ENCODE results near the gene ENOX1. TPM values are rescaled to one million over a fixed set of nuclear protein-coding genes. Genes with fewer than 3 reads are reported as not detected.

ENOX1 gene
- total RNA-seq, 2 donors from 2014 or later = 0.22 to 1.4 TPM

DNA sequence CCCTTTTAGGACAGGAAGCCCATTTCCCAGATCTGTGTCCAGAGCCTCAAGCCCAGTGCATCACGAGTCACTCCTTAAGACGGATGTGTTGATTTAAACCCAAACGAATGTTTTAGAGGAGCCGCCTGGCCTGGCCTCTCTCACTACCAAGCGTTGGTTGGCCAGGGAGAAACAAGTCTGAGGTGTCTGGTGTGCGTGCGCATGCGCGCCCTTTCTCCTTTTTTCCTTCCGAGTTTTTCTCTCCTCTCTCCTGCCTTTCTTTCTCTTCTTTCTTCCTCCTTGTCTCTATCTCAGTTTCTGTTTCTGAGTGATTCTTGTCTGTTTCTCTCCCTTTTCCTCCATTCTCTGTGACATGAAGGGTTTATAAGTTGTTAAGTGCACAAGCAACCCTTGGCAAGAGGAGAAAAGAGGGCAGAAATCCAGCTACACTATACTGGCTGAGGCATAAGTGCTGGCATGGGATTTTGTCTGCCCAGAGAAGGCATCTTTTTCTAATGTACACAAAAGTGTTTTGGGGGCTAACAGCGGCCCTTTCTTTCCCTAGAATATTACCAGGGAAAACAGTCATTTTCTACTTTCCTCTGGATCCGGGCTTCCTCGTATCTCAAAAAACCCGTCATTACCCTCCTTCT lies 592.9 kb downstream of the ENOX1 start:
- no peaks in the 10 kb centered on the region for H3K4me1 ChIP-seq
- H3K27ac ChIP-seq = no peak overlapping the region
- no peak for DNase-seq
- no peak overlapping the region for H3K9ac ChIP-seq (ENCODE audit: low read depth in 2 of 2, low read length in 2 of 2)
- TF ChIP-seq, protein P1, sequence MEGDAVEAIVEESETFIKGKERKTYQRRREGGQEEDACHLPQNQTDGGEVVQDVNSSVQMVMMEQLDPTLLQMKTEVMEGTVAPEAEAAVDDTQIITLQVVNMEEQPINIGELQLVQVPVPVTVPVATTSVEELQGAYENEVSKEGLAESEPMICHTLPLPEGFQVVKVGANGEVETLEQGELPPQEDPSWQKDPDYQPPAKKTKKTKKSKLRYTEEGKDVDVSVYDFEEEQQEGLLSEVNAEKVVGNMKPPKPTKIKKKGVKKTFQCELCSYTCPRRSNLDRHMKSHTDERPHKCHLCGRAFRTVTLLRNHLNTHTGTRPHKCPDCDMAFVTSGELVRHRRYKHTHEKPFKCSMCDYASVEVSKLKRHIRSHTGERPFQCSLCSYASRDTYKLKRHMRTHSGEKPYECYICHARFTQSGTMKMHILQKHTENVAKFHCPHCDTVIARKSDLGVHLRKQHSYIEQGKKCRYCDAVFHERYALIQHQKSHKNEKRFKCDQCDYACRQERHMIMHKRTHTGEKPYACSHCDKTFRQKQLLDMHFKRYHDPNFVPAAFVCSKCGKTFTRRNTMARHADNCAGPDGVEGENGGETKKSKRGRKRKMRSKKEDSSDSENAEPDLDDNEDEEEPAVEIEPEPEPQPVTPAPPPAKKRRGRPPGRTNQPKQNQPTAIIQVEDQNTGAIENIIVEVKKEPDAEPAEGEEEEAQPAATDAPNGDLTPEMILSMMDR (IDR thresholded peaks at IDR 0.05) = no peak
- intact Hi-C loops (cut with DNase I) = no loop called here
- no peaks in the 10 kb centered on the region for H3K27me3 ChIP-seq
- H3K9me3 ChIP-seq = no peaks in the 10 kb centered on the region
- H3K36me3 ChIP-seq = no peaks in the 10 kb centered on the region
- no peak overlapping the region for H3K4me3 ChIP-seq

DNA sequence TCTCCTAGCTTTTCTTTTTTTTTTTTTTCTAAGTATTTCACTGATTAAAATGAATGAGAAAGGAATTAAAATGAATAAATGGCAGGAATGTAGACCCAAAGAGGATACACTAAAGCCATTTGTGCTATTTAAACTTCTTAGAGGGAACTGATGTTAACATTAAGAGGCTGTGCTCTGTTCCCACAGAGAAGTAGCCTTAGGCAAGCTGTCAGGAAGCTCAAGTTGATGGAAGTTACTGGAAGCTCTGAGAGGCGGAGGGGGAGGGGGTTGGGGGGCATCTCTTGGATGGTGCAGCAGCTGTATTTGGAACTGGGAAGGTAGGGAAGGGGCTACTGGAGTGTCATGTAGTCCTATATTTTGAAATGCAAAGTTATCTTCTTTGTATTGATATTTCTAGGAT lies 595.2 kb downstream of the ENOX1 start:
- no peaks in the 10 kb centered on the region for H3K36me3 ChIP-seq
- DNase-seq = no peak
- H3K9me3 ChIP-seq = no peaks in the 10 kb centered on the region
- intact Hi-C loops (cut with DNase I) = no loop called here
- H3K9ac ChIP-seq (ENCODE audit: low read depth in 2 of 2, low read length in 2 of 2) = no peak overlapping the region
- no peaks in the 10 kb centered on the region for H3K4me1 ChIP-seq
- no peak overlapping the region for H3K4me3 ChIP-seq
- no peak overlapping the region for H3K27ac ChIP-seq
- TF ChIP-seq, protein P1 (IDR thresholded peaks at IDR 0.05) = no peak
- H3K27me3 ChIP-seq = no peaks in the 10 kb centered on the region

DNA sequence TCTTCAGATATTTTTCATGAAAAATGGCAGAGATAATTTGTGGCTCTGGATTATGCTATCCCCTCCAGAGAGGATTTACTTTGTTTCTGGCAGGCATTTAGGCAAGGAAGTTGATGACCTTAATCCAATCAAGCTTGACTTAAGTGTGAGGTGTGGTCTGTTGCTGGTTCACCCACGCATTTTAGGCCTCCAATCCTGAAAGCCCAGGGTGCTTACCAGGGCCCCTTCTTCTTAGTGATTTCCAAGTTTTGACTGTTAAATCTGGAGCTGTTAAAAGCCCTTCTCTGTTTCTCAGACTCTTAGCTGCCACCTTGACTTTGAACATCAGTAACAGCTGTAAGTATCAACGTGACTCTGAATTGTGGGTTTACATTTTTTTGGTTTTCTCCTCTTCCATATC lies 601.5 kb downstream of the ENOX1 start:
- no peaks in the 10 kb centered on the region for H3K9me3 ChIP-seq
- H3K9ac ChIP-seq (ENCODE audit: low read depth in 2 of 2, low read length in 2 of 2) = no peak overlapping the region
- intact Hi-C loops (cut with DNase I) = no loop called here
- H3K27me3 ChIP-seq = no peaks in the 10 kb centered on the region
- H3K4me1 ChIP-seq = no peaks in the 10 kb centered on the region
- H3K4me3 ChIP-seq = no peak overlapping the region
- DNase-seq = no peak
- no peak overlapping the region for H3K27ac ChIP-seq
- H3K36me3 ChIP-seq = no peaks in the 10 kb centered on the region
- TF ChIP-seq, protein P1 (IDR thresholded peaks at IDR 0.05) = no peak

DNA sequence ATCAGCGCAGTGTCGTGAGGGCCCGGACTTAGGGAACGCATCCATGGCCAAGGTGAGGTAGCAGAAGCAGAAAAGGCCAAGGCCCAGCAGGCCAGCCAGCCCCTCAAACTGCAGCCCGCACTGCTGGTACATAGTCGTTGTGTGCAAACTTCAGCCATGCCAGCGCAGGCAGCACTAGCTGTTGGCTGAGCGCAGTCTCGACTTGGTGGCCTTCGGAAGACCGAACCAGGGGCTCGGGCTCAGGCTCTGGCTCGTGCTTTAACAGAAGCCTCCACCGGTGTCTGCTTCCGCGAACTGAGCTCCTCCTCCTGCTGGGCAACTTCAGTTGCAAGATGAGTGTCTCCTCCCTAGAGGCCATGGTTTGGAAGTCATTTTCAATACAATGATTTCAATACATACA lies 605.9 kb downstream of the ENOX1 start:
- H3K27me3 ChIP-seq = no peaks in the 10 kb centered on the region
- no peaks in the 10 kb centered on the region for H3K4me1 ChIP-seq
- H3K27ac ChIP-seq = no peak overlapping the region
- no peak overlapping the region for H3K4me3 ChIP-seq
- no peak for DNase-seq
- no peaks in the 10 kb centered on the region for H3K9me3 ChIP-seq
- H3K9ac ChIP-seq (ENCODE audit: low read depth in 2 of 2, low read length in 2 of 2) = no peak overlapping the region
- TF ChIP-seq, protein P1 (IDR thresholded peaks at IDR 0.05) = no peak
- intact Hi-C loops (cut with DNase I) = no loop called here
- no peaks in the 10 kb centered on the region for H3K36me3 ChIP-seq

DNA sequence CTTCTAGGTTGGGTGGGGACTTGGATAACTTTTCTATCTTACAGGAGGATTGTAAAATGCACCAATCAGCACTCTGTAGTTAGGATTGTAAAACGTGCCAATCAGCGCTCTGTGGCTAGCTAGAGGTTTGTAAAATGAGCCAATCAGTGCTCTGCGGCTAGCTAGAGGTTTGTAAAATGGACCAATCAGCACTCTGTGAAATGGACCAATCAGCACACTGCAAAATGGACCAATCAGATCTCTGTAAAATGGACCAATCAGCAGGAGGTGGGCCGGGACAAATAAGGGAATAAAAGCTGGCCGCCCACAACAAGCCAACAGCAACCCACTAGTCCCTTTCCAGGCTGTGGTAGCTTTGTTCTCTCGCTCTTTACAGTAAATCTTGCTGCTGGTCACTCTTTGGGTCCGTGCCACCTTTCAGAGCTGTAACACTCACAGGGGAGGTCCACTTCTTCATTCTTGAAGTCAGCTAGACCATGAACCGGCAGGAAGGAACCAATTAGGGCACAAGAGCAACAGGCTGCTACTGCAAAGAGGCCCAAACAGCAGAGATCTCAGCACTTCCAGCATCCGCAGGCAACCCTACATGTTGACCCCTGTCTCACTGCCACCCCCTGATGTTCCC lies 606.6 kb downstream of the ENOX1 start:
- DNase-seq = no peak
- Histone ChIP-seq H3K27ac (no peak overlapping the region), H3K4me3 (no peak overlapping the region), H3K27me3 (no peaks in the 10 kb centered on the region), H3K9ac (ENCODE audit: low read depth in 2 of 2, low read length in 2 of 2) (no peak overlapping the region), H3K9me3 (no peaks in the 10 kb centered on the region), H3K36me3 (no peaks in the 10 kb centered on the region), H3K4me1 (no peaks in the 10 kb centered on the region)
- TF ChIP-seq, protein P1 (IDR thresholded peaks at IDR 0.05) = no peak
- intact Hi-C loops (cut with DNase I) = no loop called here

All from colonic mucosa (tissue), 4 donors.